CD4-positive, alpha-beta memory T cell (primary cell): ENCODE data around the gene OR52I1. TPM values are rescaled to one million over a fixed set of nuclear protein-coding genes. Genes with fewer than 3 reads are reported as not detected.

Experiments
- CTCF ChIA-PET: fragments of 350-600 bp; sonication (Branson Sonifier 250); formaldehyde crosslinking; loops from one replicate; lab custom pipeline; 2021; ENCODE audit warnings: inconsistent platforms; ENCODE audit not compliant: partially characterized antibody; lab: Charles Lee
- POLR2A ChIA-PET: fragments of 350-600 bp; sonication (Branson Sonifier 250); formaldehyde crosslinking; loops from one replicate; lab custom pipeline; 2021; ENCODE audit not compliant: partially characterized antibody; lab: Charles Lee
- DNase-seq, 5 donors: peaks; one replicate each; pipeline versions ENCODE4 v3.0.0 to v3.0.0-alpha.2; 2020 to 2022; ENCODE audit warnings: mixed read lengths in 1 of 5
- H3K27ac ChIP-seq: one replicate; pipeline ENCODE4 v1.7.0; 2013; ENCODE audit warnings: low read depth, low read length
- H3K27me3 ChIP-seq: 2 replicates; pipeline ENCODE4 v1.7.0; 2013; ENCODE audit warnings: mild to moderate bottlenecking, low read length, moderate library complexity; ENCODE audit not compliant: insufficient read depth
- H3K36me3 ChIP-seq: 2 replicates; pipeline ENCODE4 v1.7.0; 2013; ENCODE audit warnings: mild to moderate bottlenecking, low read length, moderate library complexity; ENCODE audit not compliant: insufficient read depth
- H3K4me1 ChIP-seq: 2 replicates; pipeline ENCODE4 v1.7.0; 2013; ENCODE audit warnings: mild to moderate bottlenecking, low read length, moderate library complexity; ENCODE audit not compliant: insufficient read depth
- H3K4me3 ChIP-seq, 2 donors: one replicate each; pipeline ENCODE4 v1.7.0; 2013; ENCODE audit warnings: low read length in 2 of 2, mild to moderate bottlenecking in 1 of 2
- H3K9me3 ChIP-seq, 2 donors: one replicate each; pipeline ENCODE4 v1.7.0; 2013; ENCODE audit warnings: low read length in 2 of 2, control low read depth in 1 of 2; ENCODE audit not compliant: control insufficient read depth in 1 of 2
- H3K27ac Mint-ChIP-seq, 7 donors: one replicate each; pipeline ENCODE4 v1.8.0; 2020 to 2021; ENCODE audit warnings: mixed read lengths in 7 of 7, mild to moderate bottlenecking in 6 of 7, inconsistent platforms in 3 of 7, moderate library complexity in 3 of 7
- H3K27me3 Mint-ChIP-seq, 2 donors: one replicate each; pipeline ENCODE4 v1.8.0; 2020 to 2021; ENCODE audit warnings: mixed read lengths in 2 of 2
- H3K36me3 Mint-ChIP-seq, 2 donors: one replicate each; pipeline ENCODE4 v1.8.0; 2020 to 2021; ENCODE audit warnings: mixed read lengths in 2 of 2, inconsistent platforms in 1 of 2, mild to moderate bottlenecking in 1 of 2
- H3K4me1 Mint-ChIP-seq, 4 donors: one replicate each; pipeline ENCODE4 v1.8.0; 2020 to 2021; ENCODE audit warnings: mixed read lengths in 4 of 4, mild to moderate bottlenecking in 1 of 4
- H3K4me3 Mint-ChIP-seq, 8 donors: one replicate each; pipeline ENCODE4 v1.8.0; 2020 to 2021; ENCODE audit warnings: mixed read lengths in 8 of 8, mild to moderate bottlenecking in 7 of 8, moderate library complexity in 6 of 8, inconsistent platforms in 3 of 8
- H3K9me3 Mint-ChIP-seq, 8 donors: one replicate each; pipeline ENCODE4 v1.8.0; 2020 to 2021; ENCODE audit warnings: mixed read lengths in 8 of 8, mild to moderate bottlenecking in 5 of 8, inconsistent platforms in 3 of 8, moderate library complexity in 1 of 8
- intact Hi-C: fragments of 100-400 bp; cut with micrococcal nuclease; formaldehyde crosslinking; loops from one replicate; pipeline ENCODE4 v1.15.1; 2023
- polyA plus RNA-seq, 2 donors: library from polyadenylated mRNA; unstranded; fragments of 300-500 nt; fragmentation: Illumina TruSeq; gene quantifications; one replicate each; pipeline ENCODE4 v1.2.3, GENCODE V29; 2021
- total RNA-seq, 2 experiments: library from RNA; stranded (reverse); gene quantifications; one replicate each; pipeline ENCODE4 v1.2.3, GENCODE V29; 2021

Gene OR52I1, protein sequence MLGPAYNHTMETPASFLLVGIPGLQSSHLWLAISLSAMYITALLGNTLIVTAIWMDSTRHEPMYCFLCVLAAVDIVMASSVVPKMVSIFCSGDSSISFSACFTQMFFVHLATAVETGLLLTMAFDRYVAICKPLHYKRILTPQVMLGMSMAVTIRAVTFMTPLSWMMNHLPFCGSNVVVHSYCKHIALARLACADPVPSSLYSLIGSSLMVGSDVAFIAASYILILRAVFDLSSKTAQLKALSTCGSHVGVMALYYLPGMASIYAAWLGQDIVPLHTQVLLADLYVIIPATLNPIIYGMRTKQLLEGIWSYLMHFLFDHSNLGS
- total RNA-seq (not detected), polyA plus RNA-seq (under 1 TPM in 1 of 2 donors, not detected in 1; 0.23 TPM)

DNA sequence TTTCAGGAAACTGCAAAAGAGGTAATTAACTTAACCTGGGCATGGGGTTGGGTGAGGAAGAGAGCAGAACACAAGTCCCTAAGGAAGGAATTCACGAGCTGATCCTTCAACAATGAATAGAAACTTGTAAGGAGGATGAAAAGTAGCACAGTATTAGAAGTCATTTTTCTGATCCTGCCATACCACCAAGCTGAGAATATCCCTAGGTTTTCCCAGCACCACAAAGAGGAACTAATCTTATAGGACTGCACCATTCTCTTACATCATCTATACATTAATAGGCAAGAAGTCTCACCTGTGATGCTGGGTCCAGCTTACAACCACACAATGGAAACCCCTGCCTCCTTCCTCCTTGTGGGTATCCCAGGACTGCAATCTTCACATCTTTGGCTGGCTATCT lies at the start of gene OR52I1:
Gene OR52I1, plus strand, starts transcription at position 301 of the 400 bp plus-strand sequence. Its CDS starts 0 bp downstream, at position 301.
- peaks cover 28 to 29% of the 10 kb centered on the region in 2 donors for H3K36me3 Mint-ChIP-seq
- Histone ChIP-seq H3K9me3 (no peaks in the 10 kb centered on the region), H3K27me3 (no peaks in the 10 kb centered on the region), H3K4me3 (no peak within 1 kb of the TSS), H3K36me3 (no peaks in the 10 kb centered on the region), H3K27ac (no peak within 1 kb of the TSS), H3K4me1 (no peaks in the 10 kb centered on the region)
- CTCF ChIA-PET, result no interaction called here
- peaks cover 0 to 2% (median 0%) of the 10 kb centered on the region in 4 donors for H3K4me1 Mint-ChIP-seq
- H3K27me3 Mint-ChIP-seq, result peaks cover 4 to 6% of the 10 kb centered on the region in 2 donors
- no peak within 1 kb of the TSS for H3K4me3 Mint-ChIP-seq
- H3K9me3 Mint-ChIP-seq, result peaks cover 0 to 2% (median 0%) of the 10 kb centered on the region in 8 donors
- no peak within 1 kb of the TSS for H3K27ac Mint-ChIP-seq
- POLR2A ChIA-PET, result no interaction called here
- DNase-seq, result no peak
- intact Hi-C loops, result no loop called here

DNA sequence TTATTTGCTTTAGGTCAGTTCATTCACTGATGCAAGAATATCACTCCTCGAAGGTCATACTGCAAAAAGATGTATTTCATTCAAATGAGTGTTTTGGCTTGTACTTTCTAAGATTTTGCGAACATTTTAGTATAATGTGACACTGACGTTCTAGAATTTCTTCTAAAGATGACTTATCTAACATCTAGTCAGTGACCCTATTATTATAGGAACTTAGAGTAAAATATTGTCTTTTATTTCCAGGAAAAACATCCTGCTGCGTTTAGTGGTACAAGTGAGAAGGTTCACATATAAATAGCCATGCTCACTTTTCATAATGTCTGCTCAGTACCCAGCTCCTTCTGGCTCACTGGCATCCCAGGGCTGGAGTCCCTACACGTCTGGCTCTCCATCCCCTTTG lies 48.9 kb upstream of the OR52I1 start, which contains the start of gene OR52M1:
Gene OR52M1, plus strand, starts transcription at position 301 of the 400 bp plus-strand sequence. Its CDS starts 0 bp downstream, at position 301.
- H3K4me3 Mint-ChIP-seq, result no peak within 1 kb of the TSS
- ChIA-PET POLR2A (no interaction called here), CTCF (interaction anchor here (1.6 to 7.8 kb wide), 2 partner anchors 53 to 360 kb away, joined by 3 to 151 read pairs; no protein-coding TSS in a partner anchor)

DNA sequence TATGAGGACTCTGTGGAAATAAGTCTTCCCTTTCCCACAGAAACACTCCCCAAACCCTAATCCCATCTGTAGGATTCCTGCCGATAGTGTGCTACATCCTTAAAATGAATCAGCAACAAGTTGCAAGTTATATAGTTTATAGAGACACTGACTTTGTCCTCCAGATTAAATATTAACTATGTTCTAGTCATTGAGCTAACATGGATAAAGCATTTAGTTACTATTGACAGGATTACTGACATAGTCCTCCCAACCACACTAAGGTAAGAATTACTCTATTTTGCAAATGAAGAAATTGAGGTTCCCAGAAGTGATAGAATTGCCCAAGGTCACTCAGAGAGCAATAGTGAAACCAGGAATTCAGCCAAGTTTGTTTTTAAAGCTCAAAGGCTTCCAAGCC lies 47.0 kb upstream of the OR52I1 start:
- Mint-ChIP-seq H3K27ac (no peak overlapping the region), H3K4me3 (no peak overlapping the region), H3K27me3 (peaks cover 10 to 11% of the 10 kb centered on the region in 2 donors), H3K4me1 (no peaks in the 10 kb centered on the region), H3K9me3 (peaks cover 0 to 3% (median 0%) of the 10 kb centered on the region in 8 donors), H3K36me3 (no peaks in the 10 kb centered on the region)
- ChIA-PET CTCF (interaction anchor here (2.0 kb wide), 1 partner anchor 359 kb away, joined by 13 read pairs; no protein-coding TSS in a partner anchor), POLR2A (no interaction called here)
- Histone ChIP-seq H3K4me1 (no peaks in the 10 kb centered on the region), H3K36me3 (no peaks in the 10 kb centered on the region), H3K9me3 (no peaks in the 10 kb centered on the region), H3K27me3 (no peaks in the 10 kb centered on the region), H3K4me3 (no peak overlapping the region), H3K27ac (no peak overlapping the region)
- no peak for DNase-seq
- intact Hi-C loops, result no loop called here

More for the DNA sequence above, 48.9 kb upstream of the OR52I1 start, which contains the start of gene OR52M1:
- Histone ChIP-seq H3K4me1 (no peaks in the 10 kb centered on the region), H3K27ac (no peak within 1 kb of the TSS), H3K27me3 (no peaks in the 10 kb centered on the region), H3K4me3 (no peak within 1 kb of the TSS), H3K9me3 (no peaks in the 10 kb centered on the region), H3K36me3 (no peaks in the 10 kb centered on the region)
- peaks cover 7 to 8% of the 10 kb centered on the region in 2 donors for H3K27me3 Mint-ChIP-seq
- intact Hi-C loops, result no loop called here
- H3K4me1 Mint-ChIP-seq, result no peaks in the 10 kb centered on the region
- H3K9me3 Mint-ChIP-seq, result peaks cover 0 to 2% (median 0%) of the 10 kb centered on the region in 8 donors
- peak within 1 kb of the TSS in 1 of 7 donors; percentile 15 for H3K27ac Mint-ChIP-seq
- no peak for DNase-seq
- H3K36me3 Mint-ChIP-seq, result no peaks in the 10 kb centered on the region

DNA sequence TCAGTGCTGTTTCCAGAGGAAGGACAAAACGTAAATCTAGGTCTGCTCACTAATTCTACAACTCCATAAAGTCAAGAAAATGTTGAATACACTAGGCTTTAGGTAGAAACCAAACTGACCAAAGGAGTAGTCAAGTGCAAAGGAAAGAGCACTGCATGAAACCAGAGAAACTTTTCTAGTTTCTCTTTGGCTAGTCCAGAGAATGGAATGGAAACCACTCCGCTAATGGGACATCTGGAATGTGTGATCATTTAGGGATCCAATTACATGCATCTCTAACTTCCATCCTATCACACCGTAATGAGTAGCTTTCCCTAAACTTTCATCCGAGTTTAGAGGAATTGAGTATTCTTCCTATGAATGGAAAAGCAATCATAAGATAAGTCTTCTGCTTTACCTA lies 46.4 kb upstream of the OR52I1 start:
- H3K9me3 ChIP-seq, result no peaks in the 10 kb centered on the region
- peaks cover 0 to 3% (median 0%) of the 10 kb centered on the region in 8 donors for H3K9me3 Mint-ChIP-seq
- ChIA-PET CTCF (interaction anchor here (2.0 kb wide), 1 partner anchor 360 kb away, joined by 13 read pairs; no protein-coding TSS in a partner anchor), POLR2A (no interaction called here)
- intact Hi-C loops, result no loop called here
- H3K4me3 ChIP-seq, result no peak overlapping the region
- H3K27ac Mint-ChIP-seq, result no peak overlapping the region
- no peak overlapping the region for H3K4me3 Mint-ChIP-seq
- no peaks in the 10 kb centered on the region for H3K4me1 ChIP-seq
- no peaks in the 10 kb centered on the region for H3K36me3 Mint-ChIP-seq
- DNase-seq, result no peak
- H3K27me3 ChIP-seq, result no peaks in the 10 kb centered on the region
- H3K27ac ChIP-seq, result no peak overlapping the region
- no peaks in the 10 kb centered on the region for H3K4me1 Mint-ChIP-seq
- no peaks in the 10 kb centered on the region for H3K36me3 ChIP-seq
- H3K27me3 Mint-ChIP-seq, result peaks cover 9 to 11% of the 10 kb centered on the region in 2 donors

DNA sequence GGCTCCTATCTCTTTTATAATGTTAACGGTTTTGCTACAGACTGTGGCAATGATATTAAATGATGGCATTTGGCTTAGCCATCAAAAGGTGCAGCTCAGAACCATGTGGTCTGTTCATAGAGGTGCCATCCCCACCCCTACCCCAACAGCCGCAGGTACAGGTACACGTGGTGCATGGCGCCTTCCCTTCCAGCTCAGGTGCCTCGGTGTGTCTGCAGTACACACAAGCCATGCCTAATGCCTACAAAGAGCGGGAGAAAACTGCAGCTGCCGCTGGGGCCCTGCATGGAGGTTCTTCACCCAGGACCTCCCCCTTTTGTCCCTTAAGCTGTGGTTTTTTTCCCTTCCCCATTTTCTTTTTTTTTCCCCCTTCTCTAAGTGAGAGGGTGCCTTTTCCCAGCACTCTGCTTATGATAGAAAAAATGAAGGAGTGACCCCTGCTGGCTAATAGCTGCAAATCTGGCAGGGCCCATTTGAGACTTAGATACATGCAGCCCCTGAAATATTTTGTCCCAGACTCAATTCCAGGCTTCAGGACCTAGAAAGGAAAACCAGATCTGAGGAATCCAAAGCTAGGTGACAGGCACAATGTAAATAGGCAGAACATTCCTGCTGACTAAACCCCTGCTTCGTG lies 42.4 kb upstream of the OR52I1 start:
- Mint-ChIP-seq H3K4me3 (no peak overlapping the region), H3K27ac (no peak overlapping the region), H3K36me3 (no peaks in the 10 kb centered on the region), H3K9me3 (peaks cover 0 to 3% (median under 1%) of the 10 kb centered on the region in 8 donors), H3K27me3 (peaks cover 21 to 22% of the 10 kb centered on the region in 2 donors), H3K4me1 (no peaks in the 10 kb centered on the region)
- Histone ChIP-seq H3K27ac (no peak overlapping the region), H3K4me1 (no peaks in the 10 kb centered on the region), H3K4me3 (no peak overlapping the region), H3K36me3 (no peaks in the 10 kb centered on the region), H3K27me3 (peaks cover 3% of the 10 kb centered on the region), H3K9me3 (no peaks in the 10 kb centered on the region)
- CTCF ChIA-PET, result interaction anchor here (1.1 to 1.5 kb wide), 3 partner anchors 10 to 364 kb away, joined by 4 to 5 read pairs (median 5); no protein-coding TSS in a partner anchor
- no peak for DNase-seq
- POLR2A ChIA-PET, result no interaction called here
- intact Hi-C loops, result no loop called here

DNA sequence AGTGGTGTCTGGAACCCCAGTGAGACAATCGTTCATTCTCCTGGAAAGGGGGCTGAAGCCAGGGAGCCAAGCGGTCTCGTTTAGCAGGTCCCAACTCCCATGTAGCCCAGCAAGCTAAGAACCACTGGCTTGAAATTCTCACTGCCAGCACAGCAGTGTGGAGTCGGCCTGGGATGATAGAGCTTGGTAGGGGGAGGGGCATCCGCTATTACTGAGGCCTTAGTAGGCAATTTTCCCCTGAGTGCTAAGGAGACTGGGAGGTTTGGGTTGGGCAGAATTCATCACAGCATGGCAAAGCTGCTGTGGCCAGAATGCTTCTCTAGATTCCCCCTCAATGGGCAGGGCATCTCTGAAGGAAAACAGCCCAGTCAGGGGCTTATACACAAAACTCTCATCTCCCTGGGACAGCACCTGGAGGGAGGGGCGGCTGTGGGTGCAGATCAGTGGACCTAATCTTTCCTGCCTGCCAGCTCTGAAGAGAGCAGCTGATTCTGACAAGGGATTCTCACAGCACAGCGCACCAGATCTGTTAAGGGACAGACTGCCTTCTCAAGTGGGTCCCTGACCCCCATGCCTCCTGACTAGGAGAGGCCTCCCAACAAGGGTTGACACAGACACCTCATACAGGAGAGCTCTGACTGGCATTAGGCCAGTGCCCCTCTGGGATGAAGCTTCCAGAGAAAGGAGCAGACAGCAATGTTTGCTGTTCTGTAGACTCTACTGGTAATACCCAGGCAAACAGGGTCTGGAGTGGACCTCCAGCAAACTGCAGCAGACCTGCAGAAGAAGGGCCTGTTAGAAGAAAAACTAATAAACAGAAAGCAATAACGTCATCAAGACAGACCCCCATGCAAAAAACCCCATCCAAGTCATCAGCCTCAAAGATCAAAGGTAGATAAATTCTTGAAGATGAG lies 34.1 kb upstream of the OR52I1 start:
- ChIA-PET CTCF (interaction anchor here (1.4 kb wide), 1 partner anchor 20 kb away, joined by 4 read pairs; no protein-coding TSS in a partner anchor), POLR2A (no interaction called here)
- H3K27ac Mint-ChIP-seq, result no peak overlapping the region
- no peaks in the 10 kb centered on the region for H3K27me3 ChIP-seq
- H3K4me3 ChIP-seq, result no peak overlapping the region
- intact Hi-C loops, result no loop called here
- H3K27me3 Mint-ChIP-seq, result peaks cover 16 to 24% of the 10 kb centered on the region in 2 donors
- peaks cover 0 to 18% (median 14%) of the 10 kb centered on the region in 8 donors for H3K9me3 Mint-ChIP-seq
- H3K27ac ChIP-seq, result no peak overlapping the region
- DNase-seq, result no peak
- H3K36me3 Mint-ChIP-seq, result peaks cover 0 to 6% of the 10 kb centered on the region in 2 donors
- no peaks in the 10 kb centered on the region for H3K4me1 ChIP-seq
- no peaks in the 10 kb centered on the region for H3K36me3 ChIP-seq
- no peaks in the 10 kb centered on the region for H3K4me1 Mint-ChIP-seq
- H3K9me3 ChIP-seq, result no peaks in the 10 kb centered on the region
- no peak overlapping the region for H3K4me3 Mint-ChIP-seq
